ENCODE data around the gene PIGQ. TPM values are rescaled to one million over a fixed set of nuclear protein-coding genes. Genes with fewer than 3 reads are reported as not detected.
A peak's percentile ranks its signal among the peaks of the same experiment; 100 is the strongest.

Gene PIGQ
- total and polyA plus RNA-seq, 8 donors, result 14.3 to 217 (median 48.2) TPM

GRCh38 chr16:522320-523096 lies 47.3 kb upstream of the PIGQ start:
- intact Hi-C loops (cut with DNase I; ENCODE audit: low total_unique reads), result no loop called here
- no peak overlapping the region for H3K27ac ChIP-seq
- TF ChIP-seq, protein P1, sequence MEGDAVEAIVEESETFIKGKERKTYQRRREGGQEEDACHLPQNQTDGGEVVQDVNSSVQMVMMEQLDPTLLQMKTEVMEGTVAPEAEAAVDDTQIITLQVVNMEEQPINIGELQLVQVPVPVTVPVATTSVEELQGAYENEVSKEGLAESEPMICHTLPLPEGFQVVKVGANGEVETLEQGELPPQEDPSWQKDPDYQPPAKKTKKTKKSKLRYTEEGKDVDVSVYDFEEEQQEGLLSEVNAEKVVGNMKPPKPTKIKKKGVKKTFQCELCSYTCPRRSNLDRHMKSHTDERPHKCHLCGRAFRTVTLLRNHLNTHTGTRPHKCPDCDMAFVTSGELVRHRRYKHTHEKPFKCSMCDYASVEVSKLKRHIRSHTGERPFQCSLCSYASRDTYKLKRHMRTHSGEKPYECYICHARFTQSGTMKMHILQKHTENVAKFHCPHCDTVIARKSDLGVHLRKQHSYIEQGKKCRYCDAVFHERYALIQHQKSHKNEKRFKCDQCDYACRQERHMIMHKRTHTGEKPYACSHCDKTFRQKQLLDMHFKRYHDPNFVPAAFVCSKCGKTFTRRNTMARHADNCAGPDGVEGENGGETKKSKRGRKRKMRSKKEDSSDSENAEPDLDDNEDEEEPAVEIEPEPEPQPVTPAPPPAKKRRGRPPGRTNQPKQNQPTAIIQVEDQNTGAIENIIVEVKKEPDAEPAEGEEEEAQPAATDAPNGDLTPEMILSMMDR (IDR thresholded peaks at IDR 0.05), result no peak
- no peak for TF ChIP-seq EP300 (IDR thresholded peaks at IDR 0.05)
- no peak for TF ChIP-seq POLR2AphosphoS5 (IDR thresholded peaks at IDR 0.05)
- TF ChIP-seq POLR2A (IDR thresholded peaks at IDR 0.05), result no peak
- no peaks in the 10 kb centered on the region for H3K27me3 ChIP-seq
- DNase-seq, result no peak
- H3K4me3 ChIP-seq, result no peak overlapping the region
- WGBS, 5 donors, result 55 to 64% (median 61%) methylated on average over 21 to 23 of the region's 23 CpGs
- peaks cover 22 to 34% (median 29%) of the 10 kb centered on the region in 4 donors for H3K36me3 ChIP-seq
- no peaks in the 10 kb centered on the region for H3K9me3 ChIP-seq
- H3K4me1 ChIP-seq, result peaks cover 15 to 39% (median 35%) of the 10 kb centered on the region in 4 donors

DNA sequence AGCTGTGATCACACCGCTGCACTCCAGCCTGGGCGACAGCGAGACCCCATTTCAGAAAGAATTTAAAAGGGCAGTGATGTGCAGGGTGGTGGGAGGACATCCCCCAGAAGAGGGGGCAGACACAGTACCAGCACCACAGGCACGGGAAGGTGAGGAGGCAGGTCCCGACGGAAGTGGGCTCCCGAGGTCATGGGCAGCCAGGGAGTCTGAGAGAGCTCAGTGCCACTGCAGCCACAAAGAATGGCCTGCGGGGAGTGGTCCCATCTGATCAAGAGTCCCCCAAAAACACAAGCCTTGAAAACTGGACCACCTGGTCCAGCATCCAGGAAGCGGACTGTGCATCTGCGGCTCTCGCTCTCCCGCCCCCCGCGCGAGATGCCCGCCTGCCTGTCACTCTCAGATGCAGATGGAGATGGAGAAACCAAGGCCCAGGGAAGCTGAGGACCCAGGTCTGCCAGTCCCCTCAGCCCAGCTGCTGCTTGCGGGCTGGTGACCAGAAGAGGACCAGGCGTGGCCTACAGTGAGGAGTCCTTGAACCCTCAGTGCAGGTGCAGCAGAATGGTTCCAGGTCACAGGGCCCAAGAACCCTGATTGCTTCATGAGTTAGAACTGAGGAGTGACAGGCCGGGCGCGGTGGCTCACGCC lies 46.5 kb upstream of the PIGQ start:
- peaks cover 15 to 39% (median 35%) of the 10 kb centered on the region in 4 donors for H3K4me1 ChIP-seq
- DNase-seq, result no peak
- H3K4me3 ChIP-seq, result no peak overlapping the region
- H3K9me3 ChIP-seq, result no peaks in the 10 kb centered on the region
- 85 to 94% (median 92%) methylated on average over 21 to 22 of the region's 22 CpGs for WGBS, 5 donors
- TF ChIP-seq, protein P1 (IDR thresholded peaks at IDR 0.05), result no peak
- TF ChIP-seq POLR2A (IDR thresholded peaks at IDR 0.05) (no peak), EP300 (IDR thresholded peaks at IDR 0.05) (no peak), POLR2AphosphoS5 (IDR thresholded peaks at IDR 0.05) (no peak)
- no peaks in the 10 kb centered on the region for H3K27me3 ChIP-seq
- no peak overlapping the region for H3K27ac ChIP-seq
- peaks cover 22 to 34% (median 28%) of the 10 kb centered on the region in 4 donors for H3K36me3 ChIP-seq
- intact Hi-C loops (cut with DNase I; ENCODE audit: low total_unique reads), result no loop called here

DNA sequence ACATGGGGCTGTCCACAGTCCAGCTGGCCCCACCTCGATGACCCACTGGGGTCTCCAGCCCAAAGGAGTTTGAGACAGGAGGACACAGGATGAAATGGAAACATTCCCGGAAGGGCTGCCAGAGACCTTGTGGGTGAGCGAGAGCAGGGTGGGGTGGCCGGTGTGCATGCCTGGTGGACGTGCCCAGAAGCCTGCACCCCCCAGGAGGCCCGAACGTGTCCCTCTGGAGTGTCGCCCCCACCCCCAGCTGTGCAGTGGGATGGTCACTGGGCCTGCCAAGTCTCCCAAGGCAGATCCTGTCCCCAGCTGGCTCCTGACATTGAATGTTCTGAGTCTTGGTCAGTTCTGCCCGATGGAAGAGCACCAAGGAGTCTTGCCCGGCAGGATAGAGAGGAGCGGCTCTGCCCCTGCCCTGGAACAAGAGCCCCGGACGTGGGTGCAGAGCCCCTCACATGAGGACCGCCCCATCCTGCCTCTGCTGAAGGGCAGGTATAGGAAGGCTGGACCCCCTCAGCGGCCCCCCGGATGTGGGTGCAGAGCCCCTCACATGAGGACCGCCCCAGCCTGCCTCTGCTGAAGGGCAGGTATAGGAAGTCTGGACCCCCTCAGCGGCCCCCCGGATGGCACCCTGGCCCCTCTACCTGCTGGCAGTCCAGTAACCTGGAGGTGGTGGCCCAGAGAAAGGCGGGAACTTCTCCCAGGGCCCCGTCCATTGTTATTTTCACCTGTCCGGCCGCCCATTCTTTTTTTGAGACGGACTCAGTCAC lies 45.3 kb upstream of the PIGQ start:
- Histone ChIP-seq H3K4me3 (no peak overlapping the region), H3K27ac (no peak overlapping the region), H3K27me3 (no peaks in the 10 kb centered on the region), H3K9me3 (no peaks in the 10 kb centered on the region), H3K4me1 (peaks cover 27 to 51% (median 47%) of the 10 kb centered on the region in 4 donors), H3K36me3 (peaks cover 15 to 21% (median 18%) of the 10 kb centered on the region in 4 donors)
- TF ChIP-seq POLR2AphosphoS5 (IDR thresholded peaks at IDR 0.05), result no peak
- TF ChIP-seq EP300 (IDR thresholded peaks at IDR 0.05), result no peak
- TF ChIP-seq, protein P1 (IDR thresholded peaks at IDR 0.05), result no peak
- TF ChIP-seq POLR2A (IDR thresholded peaks at IDR 0.05), result no peak
- intact Hi-C loops (cut with DNase I; ENCODE audit: low total_unique reads), result no loop called here
- no peak for DNase-seq
- 74 to 78% (median 77%) methylated on average over 20 to 24 of the region's 24 CpGs for WGBS, 5 donors

DNA sequence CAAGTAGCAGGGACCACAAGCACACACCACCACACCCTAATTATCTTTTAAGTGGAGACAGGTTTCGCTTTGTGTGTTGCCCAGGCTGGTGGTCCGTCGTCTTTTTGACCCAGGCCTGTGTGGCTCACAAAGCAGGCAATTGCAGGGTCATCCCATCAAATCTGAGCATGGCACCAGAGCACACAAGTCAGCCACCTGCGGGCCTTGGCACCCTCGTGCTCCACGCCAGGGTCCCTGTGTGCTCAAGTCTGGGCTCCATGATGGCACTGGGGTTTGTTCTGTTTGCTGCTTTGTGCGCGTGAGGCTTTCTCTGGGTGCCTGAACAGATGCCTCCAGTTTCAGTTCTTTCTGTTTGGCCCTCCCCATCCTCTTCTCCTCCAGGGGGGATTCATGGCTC lies 44.6 kb upstream of the PIGQ start:
- H3K36me3 ChIP-seq, result peaks cover 8 to 18% (median 14%) of the 10 kb centered on the region in 4 donors
- DNase-seq, result no peak
- no peaks in the 10 kb centered on the region for H3K27me3 ChIP-seq
- H3K9me3 ChIP-seq, result no peaks in the 10 kb centered on the region
- peak overlapping the region in 1 of 5 donors; percentile 98 for H3K27ac ChIP-seq
- no peak overlapping the region for H3K4me3 ChIP-seq
- H3K4me1 ChIP-seq, result peaks cover 34 to 58% (median 54%) of the 10 kb centered on the region in 4 donors
- TF ChIP-seq EP300 (IDR thresholded peaks at IDR 0.05), result no peak
- no peak for TF ChIP-seq POLR2A (IDR thresholded peaks at IDR 0.05)
- 82 to 94% (median 93%) methylated on average over 7 to 8 of the region's 8 CpGs for WGBS, 5 donors
- intact Hi-C loops (cut with DNase I; ENCODE audit: low total_unique reads), result no loop called here
